GM21367 (cell line): Measurements from ENCODE around the gene ARFRP1.

Source experiments
- ATAC-seq: cut with Tn5 transposase; IDR thresholded peaks from one replicate; pipeline ENCODE4 v1.9.1; 2021; ENCODE audit not compliant: unreplicated experiment

Gene ARFRP1

GRCh38 chr20:63692436-63693082, 15.2 kb downstream of the ARFRP1 start:
- ATAC-seq = no peak

GRCh38 chr20:63691711-63692435, 15.9 kb downstream of the ARFRP1 start:
- no peak for ATAC-seq

- ATAC-seq = no peak
These were observed 16.7 kb downstream of the ARFRP1 start for GRCh38 chr20:63690898-63691710.

- ATAC-seq = no peak
These were observed 17.5 kb downstream of the ARFRP1 start for GRCh38 chr20:63690003-63690897.

- no peak for ATAC-seq
These were observed 18.5 kb downstream of the ARFRP1 start for GRCh38 chr20:63689046-63690002.

- no peak for ATAC-seq
These were observed 19.3 kb downstream of the ARFRP1 start for GRCh38 chr20:63688228-63689045.

GRCh38 chr20:63687419-63688178, 20.2 kb downstream of the ARFRP1 start:
- no peak for ATAC-seq

GRCh38 chr20:63686492-63687321, 21.1 kb downstream of the ARFRP1 start:
- ATAC-seq = no peak

GRCh38 chr20:63686094-63686491, 21.7 kb downstream of the ARFRP1 start:
- no peak for ATAC-seq

GRCh38 chr20:63685269-63686026, 22.3 kb downstream of the ARFRP1 start:
- no peak for ATAC-seq

GRCh38 chr20:63682384-63683139, 25.2 kb downstream of the ARFRP1 start:
- no peak for ATAC-seq

GRCh38 chr20:63681609-63682142, 26.1 kb downstream of the ARFRP1 start:
- ATAC-seq = no peak

GRCh38 chr20:63680857-63681608, 26.7 kb downstream of the ARFRP1 start:
- no peak for ATAC-seq

GRCh38 chr20:63680427-63680826, 27.3 kb downstream of the ARFRP1 start:
- no peak for ATAC-seq

- ATAC-seq = no peak
These were observed 27.9 kb downstream of the ARFRP1 start for GRCh38 chr20:63679799-63680305.
